NCI-H82 treated with DMSO at 0.1 percent for 48 hours (cell line): Measurements from ENCODE around the gene TWIST2.

Experiments
- DNase-seq: peaks from one replicate; lab custom pipeline; 2025; ENCODE audit not compliant: unreplicated experiment; lab: John Stamatoyannopoulos, UW

TWIST2 gene

DNA sequence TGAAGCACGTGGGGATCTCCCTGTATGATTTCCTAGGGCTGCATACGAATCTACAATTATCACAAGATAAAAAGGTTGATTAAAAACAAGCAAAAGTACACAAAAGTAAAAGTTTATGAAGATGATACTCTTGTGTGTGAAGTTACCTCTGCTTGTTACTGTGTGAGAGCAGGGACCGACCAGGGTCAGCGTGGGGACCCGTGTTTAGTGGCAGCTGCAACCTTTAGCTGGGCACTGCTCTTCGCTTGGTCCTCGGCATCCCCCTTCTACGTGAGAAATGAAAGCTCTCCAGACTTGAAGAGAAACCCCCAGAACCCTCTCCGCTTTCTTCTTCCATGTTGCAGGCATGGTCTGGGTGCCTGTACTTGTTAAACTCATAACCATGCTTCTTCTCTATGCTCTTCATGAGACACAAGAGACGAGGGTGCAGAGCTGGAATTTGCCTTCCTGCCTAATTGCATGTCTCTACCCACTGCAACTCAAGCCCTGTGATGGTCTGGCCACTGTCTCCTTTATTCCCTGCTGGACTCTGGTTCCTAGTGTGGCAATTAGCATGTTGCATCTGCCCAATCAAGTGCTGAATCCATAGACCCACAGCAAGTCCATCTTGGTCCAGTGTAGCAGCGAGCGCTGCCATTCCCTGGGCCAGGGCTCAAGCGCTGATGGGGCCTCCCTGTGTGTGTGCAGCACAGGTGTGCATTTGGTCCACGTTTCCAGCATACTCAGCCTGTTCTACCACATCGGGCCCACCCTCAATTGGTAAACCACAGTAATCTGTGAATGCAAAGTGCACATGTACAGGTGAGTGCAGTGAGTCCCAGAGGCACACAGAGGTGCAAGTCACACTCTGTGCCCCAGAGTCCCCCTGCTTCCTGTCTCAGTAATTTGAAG lies 88.5 kb downstream of the TWIST2 start:
- no peak for DNase-seq

DNA sequence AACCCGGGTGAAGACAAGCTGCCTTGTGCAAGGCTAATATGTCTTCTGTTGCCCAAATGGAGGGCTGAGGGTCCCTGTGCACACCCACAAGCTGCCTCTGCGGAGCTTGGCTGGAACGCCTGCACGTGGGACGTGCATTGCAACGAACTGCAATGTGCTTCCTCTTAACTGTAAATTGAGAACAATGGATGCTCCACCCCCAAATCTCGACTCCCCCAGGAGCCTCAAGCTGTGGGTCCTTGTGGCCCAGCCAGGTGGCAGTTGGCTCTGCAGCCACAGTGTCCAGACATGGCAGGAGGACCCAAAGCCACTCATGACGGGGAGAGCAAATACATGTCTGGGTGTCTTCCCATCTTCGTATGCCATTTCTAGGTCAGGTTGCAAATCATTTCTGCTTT lies 90.1 kb downstream of the TWIST2 start:
- DNase-seq = no peak

DNA sequence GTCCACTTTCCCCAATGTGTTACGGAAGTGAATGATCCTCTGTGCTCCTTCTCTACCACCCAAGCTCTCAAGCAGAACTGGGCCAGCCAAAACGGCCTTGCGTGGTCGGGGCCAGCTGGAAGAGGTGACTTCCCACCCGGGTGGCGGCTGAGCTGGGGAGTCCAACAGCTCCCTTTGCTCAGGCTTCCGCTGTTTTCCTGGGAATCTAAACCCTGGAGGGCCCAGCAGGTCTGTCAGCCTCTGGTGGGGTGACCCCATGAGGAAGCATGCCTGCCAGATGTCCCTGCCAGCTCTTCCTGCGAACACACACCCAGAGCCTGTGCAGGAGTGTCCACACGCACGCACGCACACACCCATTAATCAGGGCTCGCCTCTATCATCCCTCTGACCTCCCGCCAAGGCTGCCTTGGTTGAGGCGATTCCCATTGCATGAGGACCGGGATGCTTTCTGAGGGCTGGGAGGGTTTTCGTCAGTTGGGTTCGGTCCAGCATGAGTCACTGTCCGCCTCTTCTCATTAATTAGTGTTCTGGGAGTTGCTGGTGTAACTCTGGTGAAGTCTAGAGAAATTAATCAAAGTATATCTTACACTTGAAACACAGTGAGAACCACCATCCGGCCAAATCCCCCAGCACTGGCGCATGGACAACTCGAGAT lies 90.6 kb downstream of the TWIST2 start:
- DNase-seq = no peak

DNA sequence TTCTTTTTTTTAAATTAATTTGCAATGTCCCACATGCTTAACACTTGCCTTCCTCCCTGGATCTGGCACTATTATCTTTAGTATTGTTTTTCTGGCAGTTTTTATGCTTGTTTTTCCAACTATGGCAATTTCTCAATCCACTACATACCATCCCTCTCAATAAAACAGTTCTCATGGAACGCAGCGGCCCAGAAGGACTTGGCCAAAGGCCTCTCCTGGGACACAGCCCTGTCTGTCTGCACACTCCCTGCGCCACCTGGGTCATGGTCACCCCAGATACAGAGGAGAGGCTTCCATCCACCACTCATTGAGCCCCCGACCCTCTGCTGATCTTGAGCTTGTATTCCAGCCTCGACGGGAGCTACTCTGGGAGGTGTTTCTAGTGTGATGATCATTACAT lies 91.2 kb downstream of the TWIST2 start:
- DNase-seq = no peak

DNA sequence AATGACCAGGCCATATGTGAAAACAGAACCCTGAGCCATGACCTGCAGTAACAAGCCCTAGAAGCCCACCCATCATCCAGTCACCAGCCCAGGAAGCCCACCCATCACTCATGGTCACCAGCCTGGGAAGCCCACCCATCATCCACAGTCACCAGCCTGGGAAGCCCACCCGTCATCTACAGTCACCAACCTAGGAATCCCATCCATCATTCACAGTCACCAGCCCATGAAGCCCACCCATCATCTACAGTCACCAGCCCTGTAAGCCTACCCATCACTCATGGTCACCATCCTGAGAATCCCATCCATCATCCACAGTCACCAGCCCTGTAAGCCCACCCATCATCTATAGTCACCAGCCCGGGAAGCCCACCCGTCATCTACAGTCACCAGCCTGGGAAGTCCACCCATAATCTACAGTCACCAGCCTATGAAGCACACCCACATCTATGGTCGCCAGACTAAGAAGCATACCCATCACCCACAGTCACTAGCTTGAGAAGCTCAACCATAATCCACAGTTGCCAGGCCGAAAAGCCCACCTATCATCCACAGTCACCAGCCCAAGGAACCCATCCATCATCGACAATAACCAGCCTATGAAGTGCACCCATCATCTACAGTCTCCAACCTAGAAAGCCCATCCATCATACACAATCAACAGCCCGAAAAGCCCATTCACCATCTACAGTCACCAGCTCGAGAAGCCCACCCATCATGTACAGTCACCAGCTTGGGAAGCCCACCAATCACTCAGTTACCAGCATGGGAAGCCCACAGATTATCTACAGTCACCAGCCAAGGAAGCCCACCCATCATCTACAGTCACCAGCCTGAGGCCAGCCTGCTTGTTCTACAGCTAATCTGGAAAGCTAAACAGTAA lies 91.9 kb downstream of the TWIST2 start:
- no peak for DNase-seq

DNA sequence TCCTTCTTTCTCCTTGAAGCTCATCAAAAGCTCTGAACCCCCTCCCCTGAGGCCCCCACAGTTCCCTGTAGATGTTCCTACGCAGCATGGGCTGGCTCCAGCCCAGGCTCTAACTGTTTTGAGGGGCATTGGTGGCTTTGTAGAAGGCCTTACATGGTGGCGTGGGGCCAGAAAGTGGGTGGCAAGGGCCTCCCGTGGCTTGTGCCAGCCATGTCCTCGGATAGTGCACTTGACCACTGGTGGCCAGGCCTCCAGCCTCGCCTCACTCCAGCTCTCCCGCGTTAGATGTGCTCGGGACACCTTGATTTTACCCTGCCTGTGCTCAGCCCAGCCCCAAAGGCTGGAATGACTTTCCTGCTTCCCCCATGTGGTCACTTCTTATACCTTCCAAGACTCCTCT lies 92.9 kb downstream of the TWIST2 start:
- DNase-seq = no peak

DNA sequence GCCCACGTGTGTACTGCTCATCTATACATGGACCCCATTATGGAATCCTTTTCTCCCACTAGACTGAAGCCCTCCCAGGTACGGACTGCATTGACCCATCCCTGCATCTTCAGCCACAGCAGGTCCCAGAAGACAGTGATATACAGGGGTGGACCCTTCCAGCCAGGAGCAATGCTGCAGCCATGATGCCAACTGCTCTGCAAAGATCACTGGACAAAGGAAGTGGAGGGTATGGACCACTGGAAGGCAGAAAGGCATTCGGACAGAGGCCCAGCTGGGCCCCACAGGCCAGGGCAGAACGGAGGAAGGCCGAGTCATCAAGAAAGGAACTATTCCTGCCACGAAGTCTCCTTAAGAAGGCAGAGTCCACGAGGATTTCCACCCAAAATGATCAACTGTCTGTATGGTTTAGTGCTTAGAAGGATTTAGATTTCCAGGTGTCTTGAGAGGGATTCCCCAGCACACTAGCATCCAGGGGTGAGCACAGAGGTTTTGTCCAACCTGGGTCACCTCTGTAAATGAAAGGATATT lies 93.4 kb downstream of the TWIST2 start:
- DNase-seq = no peak

DNA sequence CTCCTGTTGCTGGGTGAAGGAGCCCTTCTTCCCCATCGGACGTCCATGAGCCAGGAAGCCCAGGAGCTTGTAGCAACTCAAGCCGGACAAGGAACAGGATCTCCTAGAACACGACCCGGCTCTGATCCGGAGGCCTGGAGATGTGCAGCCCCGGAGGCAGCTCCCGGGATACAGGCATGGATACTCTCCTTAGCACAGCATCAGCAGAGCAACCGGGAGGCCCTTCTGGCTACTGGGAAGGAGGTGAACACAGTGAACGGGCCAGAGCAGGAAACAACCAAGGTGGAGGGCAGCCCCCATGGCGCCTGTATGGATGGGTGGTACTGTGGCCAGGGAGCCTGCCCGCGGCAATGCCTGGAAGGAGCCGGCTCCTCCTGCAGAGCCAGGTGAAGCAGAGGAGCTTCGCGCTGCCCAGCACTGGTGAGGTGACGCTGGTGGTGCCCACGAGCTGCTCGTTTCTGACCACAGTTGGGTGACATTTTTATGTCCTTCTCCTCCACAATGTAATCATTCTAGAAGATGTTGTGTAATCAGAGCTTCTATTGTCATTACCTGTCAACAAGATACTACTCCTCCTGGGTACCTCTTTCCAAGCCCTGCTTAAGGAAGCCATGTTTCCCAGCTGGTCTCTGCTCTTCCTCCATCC lies 94.3 kb downstream of the TWIST2 start:
- no peak for DNase-seq

DNA sequence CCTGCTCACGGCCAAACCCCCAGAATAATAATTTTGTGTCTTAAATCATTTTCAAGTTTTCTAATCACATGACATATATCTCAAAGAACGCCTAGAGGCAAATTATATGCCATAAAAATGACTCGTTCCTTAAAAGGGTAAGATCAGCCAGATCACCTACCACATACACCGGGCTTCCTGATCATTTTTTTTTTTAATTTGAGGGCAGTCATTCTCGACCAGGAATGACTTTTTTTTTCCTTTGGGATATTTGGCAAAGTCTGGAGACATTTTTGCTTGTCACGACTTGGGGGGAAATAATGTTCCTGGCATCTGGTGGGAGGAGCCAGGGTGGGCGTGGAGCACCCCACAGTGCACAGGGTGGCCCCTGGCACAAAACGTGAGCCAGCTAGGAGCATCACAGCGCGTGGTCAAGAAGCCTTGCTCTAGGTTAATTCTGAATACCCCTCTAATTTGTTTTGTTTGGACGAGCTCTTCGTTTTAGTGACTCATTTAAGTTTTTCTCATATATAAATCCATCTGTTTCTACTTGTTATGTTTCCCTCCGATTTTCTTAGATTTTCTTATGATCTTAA lies 94.9 kb downstream of the TWIST2 start:
- DNase-seq = no peak

DNA sequence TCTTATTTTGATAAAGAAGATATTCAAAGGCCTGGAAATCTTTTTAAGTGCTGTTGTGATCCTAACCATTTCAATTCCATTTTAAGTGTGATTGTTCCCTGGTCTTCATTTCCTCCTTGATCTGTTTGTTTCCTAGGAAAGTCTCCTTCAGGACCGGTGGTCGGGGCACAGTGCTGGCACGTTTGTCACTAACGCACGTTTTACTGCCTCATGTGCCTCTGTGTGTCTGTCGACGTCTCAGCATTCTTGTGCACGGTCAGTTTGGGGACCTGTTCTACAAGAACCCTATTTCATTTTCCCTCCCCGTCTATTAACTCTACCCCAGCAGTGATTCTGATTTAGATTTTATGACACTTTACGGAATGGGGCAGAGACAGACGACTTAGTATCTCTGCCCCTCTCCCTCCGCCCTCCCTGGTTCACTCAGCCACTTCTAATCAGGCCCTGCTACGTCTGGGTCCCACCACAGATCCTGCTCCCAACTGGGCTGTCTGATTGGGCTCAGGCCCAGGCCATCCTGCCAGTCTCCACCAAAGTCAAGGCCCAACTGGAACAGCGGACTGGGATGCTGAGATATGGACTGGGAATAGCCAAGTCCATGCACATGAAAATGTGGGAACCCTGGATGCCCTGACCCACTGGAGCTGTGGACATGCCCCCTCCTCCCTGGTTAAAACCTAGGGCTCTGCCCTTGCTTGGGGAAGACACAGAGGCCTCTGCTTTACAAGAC lies 95.6 kb downstream of the TWIST2 start:
- no peak for DNase-seq

DNA sequence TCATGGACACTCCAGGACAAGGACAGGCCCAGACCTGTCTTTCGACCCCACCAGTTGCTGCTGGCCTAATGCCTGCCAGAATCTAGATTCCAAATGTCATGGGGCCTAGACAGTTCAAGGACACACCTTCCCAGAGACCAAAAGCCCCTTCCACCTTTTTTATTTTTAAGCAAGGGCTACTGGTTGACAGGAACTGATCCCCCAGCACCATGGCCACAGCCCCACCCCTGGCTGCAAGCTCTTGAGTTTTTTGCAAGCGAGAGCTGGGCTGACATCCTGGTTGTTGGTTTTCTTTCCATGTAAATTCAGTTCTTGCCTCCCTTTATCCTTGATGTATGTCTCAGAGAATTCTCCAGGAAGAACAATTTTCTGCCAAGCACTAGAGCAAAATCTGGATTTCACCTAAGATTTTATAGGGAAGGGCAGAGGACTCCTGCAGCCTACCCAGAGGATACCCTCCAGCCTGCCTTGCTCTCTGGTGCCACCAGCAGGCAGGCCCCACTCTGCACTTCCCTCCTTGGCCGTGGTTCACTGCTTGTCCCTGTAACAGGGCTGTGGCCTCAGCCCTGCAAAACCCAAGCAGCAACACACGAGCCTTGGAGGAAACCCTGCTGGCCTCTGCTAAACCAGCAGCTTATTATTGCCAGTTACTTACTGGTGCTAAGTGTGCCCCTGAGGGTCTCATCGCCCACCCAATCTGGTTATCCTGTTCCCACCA lies 97.7 kb downstream of the TWIST2 start:
- no peak for DNase-seq

DNA sequence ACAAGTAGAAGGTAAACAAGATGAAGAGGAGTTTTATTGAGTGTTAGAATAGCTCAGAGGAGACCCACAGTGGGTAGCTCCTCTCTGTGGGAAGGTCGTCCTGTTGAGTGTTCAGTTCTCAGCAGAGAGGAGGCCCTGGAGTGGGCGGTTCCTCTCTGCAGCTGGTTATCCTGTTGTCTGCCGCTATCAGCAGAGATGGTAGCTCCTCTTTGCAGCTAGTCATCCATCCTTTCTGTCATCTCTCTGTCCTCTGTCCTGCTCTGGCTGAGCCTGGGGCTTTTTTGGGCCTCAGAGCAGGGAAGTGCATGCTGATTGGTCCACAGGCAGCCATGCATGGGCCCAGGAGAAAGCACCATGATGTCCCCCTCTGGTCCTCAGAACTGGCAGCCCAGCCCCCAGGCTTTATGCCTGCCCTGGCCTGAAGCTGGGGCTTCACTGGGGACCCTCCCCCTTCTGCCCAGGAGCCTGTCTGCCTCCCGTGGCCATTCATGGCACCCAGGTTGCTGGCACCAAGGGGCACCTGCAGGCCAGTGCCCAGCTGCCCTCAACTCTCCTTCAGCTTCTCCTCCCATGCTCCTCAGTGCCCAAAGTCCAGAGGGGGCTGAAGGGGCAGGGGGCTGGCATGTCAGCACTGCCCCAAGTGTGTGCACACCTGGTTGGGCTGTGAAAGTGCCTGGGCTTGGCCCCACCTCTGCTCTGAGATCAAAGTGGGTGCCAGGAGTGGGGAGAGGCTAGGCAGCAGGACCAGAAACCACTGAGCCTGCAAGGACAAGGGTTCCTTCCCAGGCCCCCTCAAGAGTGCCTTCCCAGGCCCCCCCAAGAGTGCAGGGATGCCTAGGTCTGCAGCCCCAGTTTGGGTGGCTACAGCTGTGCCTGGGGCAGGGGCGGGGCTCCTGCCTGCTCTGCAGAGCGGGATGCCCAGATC lies 98.7 kb downstream of the TWIST2 start:
- DNase-seq = no peak

DNA sequence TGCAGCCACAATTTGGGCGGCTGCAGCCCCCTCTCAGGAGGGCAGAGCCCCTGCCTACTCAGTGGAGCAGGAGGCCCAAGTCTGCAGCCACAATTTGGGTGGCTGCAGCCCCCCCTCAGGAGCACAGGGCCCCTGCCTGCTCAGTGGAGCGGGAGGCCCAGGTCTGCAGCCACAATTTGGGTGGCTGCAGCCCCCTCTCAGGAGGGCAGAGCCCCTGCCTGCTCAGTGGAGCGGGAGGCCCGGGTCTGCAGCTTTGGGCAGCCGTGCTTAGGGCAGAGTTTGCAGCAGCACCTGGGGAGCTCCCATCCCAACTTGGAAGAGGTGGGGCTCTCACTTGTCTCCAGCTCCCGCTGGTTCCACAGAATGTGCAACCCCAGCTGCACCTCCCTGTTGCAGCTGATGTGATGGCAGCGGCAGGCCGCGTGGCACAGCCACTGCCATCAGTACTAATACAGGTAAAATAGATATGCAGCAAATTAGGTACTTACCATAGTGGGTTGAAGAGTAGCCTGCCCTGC lies 99.4 kb downstream of the TWIST2 start:
- no peak for DNase-seq

DNA sequence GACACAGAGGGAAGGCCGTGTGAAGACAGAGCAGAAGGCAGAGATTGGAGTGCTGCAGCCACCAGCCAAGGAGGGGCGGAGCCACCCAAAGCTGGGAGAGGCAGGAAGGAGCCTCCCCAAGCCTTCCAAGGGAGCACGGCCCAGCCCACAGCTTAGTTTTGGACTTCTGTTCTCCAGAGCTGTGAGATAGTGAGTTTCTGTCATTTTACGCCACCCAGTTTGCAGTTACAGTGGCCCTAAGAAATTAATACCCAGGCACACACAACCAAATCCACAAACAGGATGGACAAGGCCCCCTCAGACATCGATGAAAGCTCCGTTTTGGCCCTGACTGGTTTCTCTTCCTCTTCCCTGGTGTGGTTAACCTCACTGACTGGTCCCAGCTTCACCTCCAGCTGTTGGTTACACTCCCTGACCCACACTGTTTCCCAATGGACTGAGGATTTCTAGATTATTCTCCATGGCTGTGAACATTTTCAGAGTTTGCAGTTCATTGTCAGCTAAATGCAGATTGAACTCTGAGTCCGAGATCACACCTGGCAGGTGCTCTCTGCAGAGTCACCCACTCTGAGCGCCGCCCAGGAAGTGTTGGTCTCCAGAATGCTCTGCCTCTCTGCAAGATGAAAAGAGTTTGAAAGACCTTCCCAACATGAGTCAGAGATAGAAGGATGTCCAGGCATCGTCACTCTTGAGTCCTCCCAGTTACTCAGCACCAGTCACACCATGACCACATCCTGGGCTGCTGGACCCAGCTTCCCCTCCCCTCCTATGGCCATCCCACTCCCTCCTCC lies 100.2 kb downstream of the TWIST2 start:
- DNase-seq = no peak

DNA sequence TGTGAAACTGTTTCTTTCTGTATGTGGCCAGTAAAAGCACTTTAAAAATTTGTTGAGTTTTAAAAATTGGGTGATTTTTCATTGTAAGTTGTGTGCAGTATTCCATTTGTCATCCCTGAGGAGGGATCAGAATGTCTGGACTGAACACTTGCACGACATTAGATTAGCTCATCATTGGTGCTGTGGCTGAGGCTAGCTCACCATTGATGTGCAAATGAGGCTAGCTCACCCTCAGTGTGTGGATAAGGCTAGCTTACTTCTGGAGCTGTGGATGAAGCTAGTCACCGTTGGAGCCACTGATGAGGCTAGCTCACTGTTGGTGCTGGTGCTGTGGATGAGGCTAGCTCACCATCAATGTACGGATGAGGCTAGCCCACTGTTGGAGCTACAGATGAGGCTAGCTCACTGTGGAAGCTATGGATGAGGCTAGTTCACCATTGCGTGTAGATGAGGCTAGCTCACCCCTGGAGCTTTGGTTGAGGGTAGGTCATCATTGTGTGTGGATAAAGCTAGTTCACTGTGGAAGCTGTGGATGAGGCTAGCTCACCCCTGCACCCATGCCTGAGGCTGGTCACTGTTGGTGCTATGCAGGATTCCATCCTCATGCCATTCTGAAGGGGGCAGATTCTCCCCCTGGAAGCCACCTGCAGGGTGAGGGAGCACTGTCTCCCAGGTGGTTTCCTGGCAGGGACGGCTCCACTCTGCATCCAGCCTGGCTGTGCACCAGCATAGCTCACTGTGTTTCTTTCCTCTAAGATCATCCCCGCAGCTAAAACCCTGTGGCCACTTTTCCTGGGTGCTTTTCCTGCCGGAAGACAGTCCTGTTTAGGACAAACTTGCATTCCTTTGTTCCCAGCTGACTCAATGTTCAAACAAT lies 101.1 kb downstream of the TWIST2 start:
- DNase-seq = no peak

DNA sequence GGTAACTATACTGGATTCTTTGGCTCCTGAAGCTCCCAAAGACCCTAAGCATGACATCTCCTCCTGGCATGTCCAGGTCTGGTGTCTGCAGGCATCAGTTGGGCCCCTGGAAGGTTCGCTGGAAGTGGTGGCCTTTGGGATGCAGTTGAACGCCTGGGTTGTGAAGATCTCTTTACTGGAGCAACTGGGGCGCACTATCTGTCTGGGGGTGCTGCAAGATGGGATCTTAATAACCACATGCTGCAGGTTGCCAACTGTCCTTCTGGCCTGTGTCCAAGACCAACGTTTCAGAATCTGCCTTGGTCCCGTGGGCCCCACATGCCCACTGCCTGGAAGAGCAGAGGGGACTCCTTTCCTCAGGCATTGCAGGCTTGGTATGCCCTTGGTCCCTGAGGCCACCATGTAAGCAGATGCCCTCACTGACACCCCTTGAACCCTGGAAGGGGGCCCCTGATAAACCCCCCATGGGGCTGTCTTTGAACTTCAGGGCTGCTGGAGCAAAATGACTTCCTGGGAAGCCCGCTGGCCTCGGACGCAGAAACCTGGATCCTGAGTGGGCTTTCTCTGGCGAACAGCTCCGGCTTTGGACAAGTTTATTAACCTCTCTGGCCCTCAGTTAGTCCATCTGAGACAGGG lies 101.9 kb downstream of the TWIST2 start:
- DNase-seq = no peak
